Midbrain (tissue), 1 donor: Measurements from ENCODE around the gene ACOX3.
A peak's percentile ranks its signal among the peaks of the same experiment; 100 is the strongest.
"Not testable (repeated sequence)": the region's sequence is repeated elsewhere in the genome, so short reads cannot be mapped to it uniquely, and the experiment has no call there.

Experiments
- DNase-seq: peaks from one replicate; lab custom pipeline; 2025; lab: John Stamatoyannopoulos, UW

Gene ACOX3

GRCh38 chr4:8440492-8441311, at the start of gene ACOX3, which contains the start of gene TRMT44:
ACOX3 (minus strand) TSS chr4:8440723; CDS start chr4:8416521, 24,202 bp downstream.
TRMT44 (plus strand) TSS chr4:8440777; CDS start chr4:8440823, 46 bp downstream.
- DNase-seq: peak; percentile 93

- DNase-seq: no peak
These were observed 48.4 kb upstream of the ACOX3 start for GRCh38 chr4:8488791-8489369.

GRCh38 chr4:8486643-8487042, 46.1 kb upstream of the ACOX3 start:
- not testable (repeated sequence) for DNase-seq

GRCh38 chr4:8480221-8480620, 39.7 kb upstream of the ACOX3 start:
- no peak for DNase-seq

GRCh38 chr4:8478801-8479744, 38.5 kb upstream of the ACOX3 start:
- no peak for DNase-seq

GRCh38 chr4:8478371-8478770, 37.8 kb upstream of the ACOX3 start:
- no peak for DNase-seq

GRCh38 chr4:8477676-8478075, 37.2 kb upstream of the ACOX3 start:
- no peak for DNase-seq

- DNase-seq: no peak
These were observed 36.6 kb upstream of the ACOX3 start for GRCh38 chr4:8477095-8477635.

GRCh38 chr4:8475751-8476575, 35.4 kb upstream of the ACOX3 start:
- DNase-seq: no peak

- DNase-seq: no peak
These were observed 34.3 kb upstream of the ACOX3 start for GRCh38 chr4:8474856-8475255.

- no peak for DNase-seq
These were observed 33.5 kb upstream of the ACOX3 start for GRCh38 chr4:8473920-8474590.

- DNase-seq: no peak
These were observed 32.8 kb upstream of the ACOX3 start for GRCh38 chr4:8473198-8473919.

GRCh38 chr4:8472689-8473197, 32.2 kb upstream of the ACOX3 start:
- no peak for DNase-seq

- DNase-seq: no peak
These were observed 31.7 kb upstream of the ACOX3 start for GRCh38 chr4:8472158-8472688.

- no peak for DNase-seq
These were observed 30.8 kb upstream of the ACOX3 start for GRCh38 chr4:8471211-8471875.

- no peak for DNase-seq
These were observed 30.0 kb upstream of the ACOX3 start for GRCh38 chr4:8470451-8471024.

- no peak for DNase-seq
These were observed 29.0 kb upstream of the ACOX3 start for GRCh38 chr4:8469550-8469949.

- peak; percentile 59 for DNase-seq
These were observed 28.4 kb upstream of the ACOX3 start for GRCh38 chr4:8468746-8469535.
